DND-41 (cell line): ENCODE data around the gene TMEM126B.

ENCODE experiments used
- ATAC-seq: fragments of 200-7000 bp; cut with Tn5 transposase; 3 replicates; pipeline ENCODE4 v1.9.1; 2021; ENCODE audit warnings: low read depth; ENCODE audit not compliant: insufficient read depth
- DNase-seq: peaks from one replicate; pipeline ENCODE4 v3.0.0-alpha.2; 2020
- H2AFZ ChIP-seq: 2 replicates; pipeline ENCODE4 v1.6.0; 2012; ENCODE audit warnings: low read depth, low read length
- H3K27ac ChIP-seq: 2 replicates; pipeline ENCODE4 v1.5.1; 2012; ENCODE audit warnings: low read length, inconsistent platforms
- H3K27me3 ChIP-seq: fragments of 200-600 bp; sonication (generic); 2 replicates; pipeline ENCODE4 v1.6.0; 2012; ENCODE audit warnings: low read length, mild to moderate bottlenecking, inconsistent platforms; ENCODE audit not compliant: insufficient read depth, poor library complexity
- H3K36me3 ChIP-seq: 2 replicates; pipeline ENCODE4 v1.5.1; 2012; ENCODE audit warnings: low read length, inconsistent platforms; ENCODE audit not compliant: insufficient read depth
- H3K4me1 ChIP-seq: 2 replicates; pipeline ENCODE4 v1.5.1; 2012; ENCODE audit warnings: mild to moderate bottlenecking, low read length; ENCODE audit not compliant: insufficient read depth
- H3K4me2 ChIP-seq: 2 replicates; pipeline ENCODE4 v1.6.0; 2012; ENCODE audit warnings: mild to moderate bottlenecking, moderate library complexity, low read length, inconsistent platforms; ENCODE audit not compliant: insufficient read depth
- H3K4me3 ChIP-seq, 2 experiments: fragments of 200-600 bp in 1 of 2; shearing (Covaris generic) in 1 of 2; 2 replicates each; pipeline ENCODE4 v1.5.1; 2012 to 2016; ENCODE audit warnings: inconsistent platforms in 2 of 2, low read length in 2 of 2, mild to moderate bottlenecking in 2 of 2, low read depth in 1 of 2, moderate library complexity in 1 of 2
- H3K79me2 ChIP-seq: 2 replicates; pipeline ENCODE4 v1.6.0; 2012; ENCODE audit warnings: low read length, inconsistent platforms; ENCODE audit not compliant: insufficient read depth
- H3K9ac ChIP-seq: 2 replicates; pipeline ENCODE4 v1.6.0; 2012; ENCODE audit warnings: low read depth, mild to moderate bottlenecking, inconsistent platforms, low read length, moderate library complexity
- H3K9me3 ChIP-seq: 2 replicates; pipeline ENCODE4 v1.5.1; 2012; ENCODE audit warnings: low read length, moderate library complexity, mild to moderate bottlenecking, inconsistent platforms; ENCODE audit not compliant: insufficient read depth, severe bottlenecking
- H4K20me1 ChIP-seq: 2 replicates; pipeline ENCODE4 v1.6.0; 2012; ENCODE audit warnings: low read length; ENCODE audit not compliant: insufficient read depth
- CTCF ChIP-seq: IDR thresholded peaks from 2 replicates; pipeline ENCODE4 v1.5.1; 2012; ENCODE audit warnings: borderline replicate concordance, low read length, moderate library complexity, mild to moderate bottlenecking; ENCODE audit not compliant: poor library complexity, severe bottlenecking; ENCODE audit errors: extremely low read depth
- EZH2 ChIP-seq: IDR thresholded peaks from 3 replicates; pipeline ENCODE4 v1.6.1; 2012; ENCODE audit warnings: borderline replicate concordance, low read depth, mild to moderate bottlenecking, moderate library complexity, low read length, inconsistent platforms; ENCODE audit not compliant: severe bottlenecking

TMEM126B gene

GRCh38 chr11:85647078-85647477, 18.7 kb downstream of the TMEM126B start:
- H3K36me3 ChIP-seq = peaks cover 8% of the 10 kb centered on the region; the same call in 1 of the 2 replicates

GRCh38 chr11:85647604-85648299, 19.4 kb downstream of the TMEM126B start, which contains the start of gene TMEM126A:
Gene TMEM126A, plus strand, starts transcription at chr11:85647967. Its CDS starts 2,289 bp downstream, at chr11:85650256.
- H3K27ac ChIP-seq = peak within 1 kb of the TSS; percentile 80
- peak within 1 kb of the TSS; percentile 94 for H2AFZ ChIP-seq
- H3K79me2 ChIP-seq = peaks cover 33% of the 10 kb centered on the region
- peak within 1 kb of the TSS; percentile 58 for H3K9ac ChIP-seq
- DNase-seq (peak; percentile 89), ATAC-seq (peak; percentile 98)
- no peaks in the 10 kb centered on the region; the same call in 1 of the 2 replicates for H4K20me1 ChIP-seq
- no peaks in the 10 kb centered on the region for H3K9me3 ChIP-seq
- TF ChIP-seq CTCF (no peak), EZH2 (no peak)
- no peaks in the 10 kb centered on the region for H3K27me3 ChIP-seq
- peak within 1 kb of the TSS; percentile 72 to 83 for H3K4me3 ChIP-seq
- H3K4me2 ChIP-seq = peak within 1 kb of the TSS; percentile 65
- peaks cover 30% of the 10 kb centered on the region for H3K4me1 ChIP-seq
- H3K36me3 ChIP-seq = peaks cover 8% of the 10 kb centered on the region; the same call in 1 of the 2 replicates

More at GRCh38 chr11:85647078-85647477, 18.7 kb downstream of the TMEM126B start:
- H3K4me3 ChIP-seq = peak overlapping the region; percentile 72 to 83; a peak in 3 of 4 replicates
- no peaks in the 10 kb centered on the region for H3K9me3 ChIP-seq
- no peak for TF ChIP-seq EZH2
- no peak for TF ChIP-seq CTCF
- H2AFZ ChIP-seq = peak overlapping the region; percentile 85
- H3K9ac ChIP-seq = peak overlapping the region; percentile 58
- H3K4me2 ChIP-seq = peak overlapping the region; percentile 65
- peaks cover 30% of the 10 kb centered on the region for H3K4me1 ChIP-seq
- peak overlapping the region; percentile 80 for H3K27ac ChIP-seq
- no peaks in the 10 kb centered on the region; the same call in 1 of the 2 replicates for H4K20me1 ChIP-seq
- H3K79me2 ChIP-seq = peaks cover 33% of the 10 kb centered on the region
- no peaks in the 10 kb centered on the region for H3K27me3 ChIP-seq
- ATAC-seq (no peak), DNase-seq (no peak)

DNA sequence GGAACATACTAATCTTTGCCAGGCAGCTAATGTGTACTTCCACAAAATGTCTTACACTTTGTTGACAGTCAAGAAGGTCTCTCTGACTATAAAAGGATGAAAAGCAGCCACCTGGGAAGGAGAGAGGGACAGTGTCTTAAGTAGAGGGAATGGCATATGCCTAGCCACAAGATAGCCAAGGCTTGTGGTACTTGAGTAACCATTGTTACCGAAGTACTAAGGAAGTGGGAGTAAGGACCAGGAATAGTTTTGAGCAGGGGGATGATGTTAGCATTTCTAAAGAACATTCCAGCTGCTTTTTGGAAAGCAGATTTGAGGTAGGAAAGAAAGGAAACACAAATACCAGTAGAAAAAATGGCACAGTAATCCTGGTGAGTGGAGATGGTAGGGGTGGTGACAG, 22.7 kb downstream of the TMEM126B start:
- H4K20me1 ChIP-seq = peaks cover 19% of the 10 kb centered on the region; the same call in 1 of the 2 replicates
- H3K4me2 ChIP-seq = no peak overlapping the region
- H3K9me3 ChIP-seq = no peaks in the 10 kb centered on the region
- peaks cover 41% of the 10 kb centered on the region for H3K79me2 ChIP-seq
- no peak overlapping the region for H3K9ac ChIP-seq
- no peak for TF ChIP-seq CTCF
- no peak for TF ChIP-seq EZH2
- no peak overlapping the region for H3K27ac ChIP-seq
- H3K36me3 ChIP-seq = peaks cover 23% of the 10 kb centered on the region; the same call in 1 of the 2 replicates
- no peak overlapping the region for H2AFZ ChIP-seq
- peaks cover 30% of the 10 kb centered on the region for H3K4me1 ChIP-seq
- no peak overlapping the region for H3K4me3 ChIP-seq
- no peaks in the 10 kb centered on the region for H3K27me3 ChIP-seq
- no peak for ATAC-seq
- DNase-seq = no peak
